K562 (cell line): ENCODE data around the gene DGKZ. TPM values are rescaled to one million over a fixed set of nuclear protein-coding genes. Genes with fewer than 3 reads are reported as not detected.
A peak's percentile ranks its signal among the peaks of the same experiment; 100 is the strongest.

Experiments
- ETV5 ChIP-seq: sonication (generic); formaldehyde crosslinking; IDR thresholded peaks from 2 replicates; pipeline ENCODE4 v1.4.0; 2020; ENCODE audit warnings: low read depth, mild to moderate bottlenecking, missing genetic modification reagents
- RBM25 ChIP-seq: fragments of 200-400 bp; formaldehyde crosslinking; IDR thresholded peaks from 2 replicates; pipeline ENCODE4 v1.6.1; 2018; ENCODE audit warnings: low read length, low read depth, moderate library complexity; ENCODE audit not compliant: severe bottlenecking
- RBM39 ChIP-seq: fragments of 200-400 bp; formaldehyde crosslinking; optimal IDR thresholded peaks from 2 replicates; pipeline ENCODE3; 2018; ENCODE audit warnings: low read depth, low read length
- SPI1 ChIP-seq: IDR thresholded peaks from 2 replicates; pipeline ENCODE4 v1.6.1; 2011; ENCODE audit warnings: low read depth, low read length, control low read depth, borderline replicate concordance
- ZNF232 ChIP-seq: sonication (generic); formaldehyde crosslinking; IDR thresholded peaks from 2 replicates; pipeline ENCODE4 v1.8.0; 2022; ENCODE audit warnings: mild to moderate bottlenecking, missing genetic modification reagents
- ZNF644 ChIP-seq: fragments of 200-800 bp; sonication (Bioruptor generic); IDR thresholded peaks from 2 replicates; pipeline ENCODE4 v1.6.1; 2016; ENCODE audit warnings: low read depth, missing genetic modification characterization, missing compliant biosample characterization
- polyA plus RNA-seq, 8 experiments: library from polyadenylated mRNA; depleted of rRNA in 4 of 8; stranded (reverse) in 5 of 8; unstranded in 3 of 8; fragments of >200 nt; fragmentation: Nextera tagmentation in 2 of 8; fragmentation: Illumina TruSeq in 1 of 8; extraction: Ambion mirVana in 2 of 8; extraction: Trizol in 1 of 8; gene quantifications; 2 replicates each; pipeline versions ENCODE4 v1.2.1 to v1.2.3, GENCODE V29; 2011 to 2014; ENCODE audit warnings: inconsistent platforms in 1 of 8, missing spikeins in 1 of 8
- total RNA-seq, 7 experiments: library from RNA; depleted of rRNA in 6 of 7; stranded (reverse); fragments of >200 nt in 6 of 7; fragmentation: Illumina TruSeq in 2 of 7; extraction: Trizol in 2 of 7; gene quantifications; 2 replicates each; pipeline versions ENCODE4 v1.2.1 to v1.2.3, GENCODE V29; 2011 to 2021; ENCODE audit warnings: low replicate concordance in 1 of 7
- TF ChIP-seq, protein P1 (sequence below): fragments of 150-350 bp; conservative IDR thresholded peaks from 2 replicates; pipeline ENCODE4 v1.6.1; 2014; ENCODE audit warnings: low read length
- TF ChIP-seq, protein P2 (sequence below), 2 experiments: fragments of 150-350 bp in 1 of 2; IDR thresholded peaks; 2 replicates each; pipeline ENCODE4 v1.6.1; 2012 to 2016; ENCODE audit warnings: low read depth in 2 of 2, low read length in 2 of 2, mild to moderate bottlenecking in 1 of 2, moderate library complexity in 1 of 2

Gene DGKZ
- total and polyA plus RNA-seq, 9 of the 15 experiments (the other 6 are each of a cell fraction or from before 2014, with no cell fraction given): 0.51 to 100 (median 44.2) TPM

DNA sequence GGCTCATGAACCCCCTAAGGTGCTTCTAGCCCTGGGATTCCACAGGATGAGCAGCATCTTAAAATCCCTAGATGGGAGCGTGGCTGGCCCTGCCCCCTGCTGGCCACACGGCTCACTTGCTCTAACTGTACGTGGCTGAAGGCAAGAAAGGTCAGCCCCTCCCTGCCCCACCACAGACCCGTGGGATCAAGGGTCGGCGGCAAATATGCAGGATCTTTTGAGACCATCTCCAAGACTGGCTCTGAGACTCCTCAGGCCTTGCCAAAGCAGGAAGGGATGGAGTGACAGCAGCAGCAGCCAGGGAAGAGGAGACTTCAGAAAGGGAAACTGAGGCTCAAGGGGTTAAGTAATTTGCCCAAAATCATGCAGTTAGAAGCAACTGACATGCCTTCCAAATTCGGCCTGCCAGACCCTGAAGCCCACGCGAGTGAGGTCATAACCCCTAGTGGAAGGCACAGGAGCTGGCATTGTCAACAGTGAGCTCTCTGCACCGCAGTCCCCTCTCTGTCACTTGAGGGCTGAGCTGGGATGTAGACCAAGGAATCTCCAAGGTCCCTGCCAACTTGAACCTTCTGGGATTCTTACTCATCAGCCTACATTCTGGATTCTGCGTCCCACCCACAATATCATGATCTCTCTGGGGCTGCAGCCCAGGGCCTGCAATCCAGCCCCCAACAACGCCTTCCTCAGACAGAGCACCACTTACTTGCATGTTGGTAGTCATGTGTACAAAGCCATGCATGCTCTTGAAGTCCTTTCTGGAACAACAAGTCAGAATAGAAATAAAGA, 38.4 kb upstream of the DGKZ start (continued):
- TF ChIP-seq, protein P1, sequence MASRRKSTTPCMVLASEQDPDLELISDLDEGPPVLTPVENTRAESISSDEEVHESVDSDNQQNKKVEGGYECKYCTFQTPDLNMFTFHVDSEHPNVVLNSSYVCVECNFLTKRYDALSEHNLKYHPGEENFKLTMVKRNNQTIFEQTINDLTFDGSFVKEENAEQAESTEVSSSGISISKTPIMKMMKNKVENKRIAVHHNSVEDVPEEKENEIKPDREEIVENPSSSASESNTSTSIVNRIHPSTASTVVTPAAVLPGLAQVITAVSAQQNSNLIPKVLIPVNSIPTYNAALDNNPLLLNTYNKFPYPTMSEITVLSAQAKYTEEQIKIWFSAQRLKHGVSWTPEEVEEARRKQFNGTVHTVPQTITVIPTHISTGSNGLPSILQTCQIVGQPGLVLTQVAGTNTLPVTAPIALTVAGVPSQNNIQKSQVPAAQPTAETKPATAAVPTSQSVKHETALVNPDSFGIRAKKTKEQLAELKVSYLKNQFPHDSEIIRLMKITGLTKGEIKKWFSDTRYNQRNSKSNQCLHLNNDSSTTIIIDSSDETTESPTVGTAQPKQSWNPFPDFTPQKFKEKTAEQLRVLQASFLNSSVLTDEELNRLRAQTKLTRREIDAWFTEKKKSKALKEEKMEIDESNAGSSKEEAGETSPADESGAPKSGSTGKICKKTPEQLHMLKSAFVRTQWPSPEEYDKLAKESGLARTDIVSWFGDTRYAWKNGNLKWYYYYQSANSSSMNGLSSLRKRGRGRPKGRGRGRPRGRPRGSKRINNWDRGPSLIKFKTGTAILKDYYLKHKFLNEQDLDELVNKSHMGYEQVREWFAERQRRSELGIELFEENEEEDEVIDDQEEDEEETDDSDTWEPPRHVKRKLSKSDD: no peak
- TF ChIP-seq ZNF644 (no peak), RBM39 (peak; percentile 43), RBM25 (no peak), ETV5 (CRISPR knock-in tag) (no peak), SPI1 (no peak), ZNF232 (CRISPR knock-in tag) (no peak)
- TF ChIP-seq, protein P2, sequence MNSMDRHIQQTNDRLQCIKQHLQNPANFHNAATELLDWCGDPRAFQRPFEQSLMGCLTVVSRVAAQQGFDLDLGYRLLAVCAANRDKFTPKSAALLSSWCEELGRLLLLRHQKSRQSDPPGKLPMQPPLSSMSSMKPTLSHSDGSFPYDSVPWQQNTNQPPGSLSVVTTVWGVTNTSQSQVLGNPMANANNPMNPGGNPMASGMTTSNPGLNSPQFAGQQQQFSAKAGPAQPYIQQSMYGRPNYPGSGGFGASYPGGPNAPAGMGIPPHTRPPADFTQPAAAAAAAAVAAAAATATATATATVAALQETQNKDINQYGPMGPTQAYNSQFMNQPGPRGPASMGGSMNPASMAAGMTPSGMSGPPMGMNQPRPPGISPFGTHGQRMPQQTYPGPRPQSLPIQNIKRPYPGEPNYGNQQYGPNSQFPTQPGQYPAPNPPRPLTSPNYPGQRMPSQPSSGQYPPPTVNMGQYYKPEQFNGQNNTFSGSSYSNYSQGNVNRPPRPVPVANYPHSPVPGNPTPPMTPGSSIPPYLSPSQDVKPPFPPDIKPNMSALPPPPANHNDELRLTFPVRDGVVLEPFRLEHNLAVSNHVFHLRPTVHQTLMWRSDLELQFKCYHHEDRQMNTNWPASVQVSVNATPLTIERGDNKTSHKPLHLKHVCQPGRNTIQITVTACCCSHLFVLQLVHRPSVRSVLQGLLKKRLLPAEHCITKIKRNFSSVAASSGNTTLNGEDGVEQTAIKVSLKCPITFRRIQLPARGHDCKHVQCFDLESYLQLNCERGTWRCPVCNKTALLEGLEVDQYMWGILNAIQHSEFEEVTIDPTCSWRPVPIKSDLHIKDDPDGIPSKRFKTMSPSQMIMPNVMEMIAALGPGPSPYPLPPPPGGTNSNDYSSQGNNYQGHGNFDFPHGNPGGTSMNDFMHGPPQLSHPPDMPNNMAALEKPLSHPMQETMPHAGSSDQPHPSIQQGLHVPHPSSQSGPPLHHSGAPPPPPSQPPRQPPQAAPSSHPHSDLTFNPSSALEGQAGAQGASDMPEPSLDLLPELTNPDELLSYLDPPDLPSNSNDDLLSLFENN (IDR thresholded peaks at IDR 0.05; ENCODE audit: low read depth in 2 of 2, low read length in 2 of 2): no peak
